Muscle of arm (tissue), 14 donors: ENCODE data around the gene NUDT11. TPM values are rescaled to one million over a fixed set of nuclear protein-coding genes. Genes with fewer than 3 reads are reported as not detected.
A peak's percentile ranks its signal among the peaks of the same experiment; 100 is the strongest.
"Not testable (repeated sequence)": the region's sequence is repeated elsewhere in the genome, so short reads cannot be mapped to it uniquely, and the experiment has no call there.

Experiments
- DNase-seq: peaks from one replicate; pipeline ENCODE4 v3.0.0-alpha.2; 2013
- long read RNA-seq, 11 donors: transcript quantifications; one replicate each; lab custom pipeline, GENCODE V29; 2026
- polyA plus RNA-seq, 12 donors: library from polyadenylated mRNA; unstranded; fragments of 120-200 nt; gene quantifications; one replicate each; pipeline ENCODE4 v1.2.1, GENCODE V29; 2013; ENCODE audit not compliant: insufficient read length in 12 of 12

The NUDT11 gene
- polyA plus RNA-seq: 10 to 100 TPM in 2 of 12 donors, 1 to 10 TPM in 9, not detected in 1; 3.0 to 10.6 (median 5.2) TPM
- long read RNA-seq, donor 1, transcript NUDT11-201 (2 exons, 2,385 nt): major isoform, 8 of 8 reads
- long read RNA-seq, donor 1, partial matches to known transcripts: 0 of 8 reads
- long read RNA-seq, donor 1, other reads (novel, unspliced or antisense): 0 of 8 reads
- long read RNA-seq, donor 2, partial matches to known transcripts: 0 of 2 reads
- long read RNA-seq, donor 2, other reads (novel, unspliced or antisense): 0 of 2 reads
- long read RNA-seq, donor 3, partial matches to known transcripts: 0 of 1 reads
- long read RNA-seq, donor 3, other reads (novel, unspliced or antisense): 0 of 1 reads
- long read RNA-seq, donor 4, partial matches to known transcripts: 0 of 1 reads
- long read RNA-seq, donor 4, other reads (novel, unspliced or antisense): 0 of 1 reads
- long read RNA-seq, donor 5, partial matches to known transcripts: 0 of 4 reads
- long read RNA-seq, donor 5, other reads (novel, unspliced or antisense): 0 of 4 reads
- long read RNA-seq, donor 6, partial matches to known transcripts: 0 of 4 reads
- long read RNA-seq, donor 6, other reads (novel, unspliced or antisense): 0 of 4 reads
- long read RNA-seq, donor 7, partial matches to known transcripts: 0 of 1 reads
- long read RNA-seq, donor 7, other reads (novel, unspliced or antisense): 0 of 1 reads
- long read RNA-seq, donor 8, partial matches to known transcripts: 0 of 4 reads
- long read RNA-seq, donor 8, other reads (novel, unspliced or antisense): 0 of 4 reads
- long read RNA-seq, donor 9, partial matches to known transcripts: 0 of 4 reads
- long read RNA-seq, donor 9, other reads (novel, unspliced or antisense): 0 of 4 reads
- long read RNA-seq, donor 10, transcript NUDT11-201 (2 exons, 2,385 nt): major isoform, 5 of 5 reads
- long read RNA-seq, donor 10, partial matches to known transcripts: 0 of 5 reads
- long read RNA-seq, donor 10, other reads (novel, unspliced or antisense): 0 of 5 reads
- long read RNA-seq, donor 11, partial matches to known transcripts: 0 of 4 reads
- long read RNA-seq, donor 11, other reads (novel, unspliced or antisense): 0 of 4 reads

GRCh38 chrX:51496501-51497291, at the start of gene NUDT11:
Gene NUDT11 (minus strand): TSS chrX:51496592. CDS start chrX:51496444, 148 bp downstream.
- DNase-seq: peak; percentile 63

GRCh38 chrX:51520393-51520792, 24.0 kb upstream of the NUDT11 start:
- DNase-seq: no peak

- DNase-seq: not testable (repeated sequence)
These were observed 22.7 kb upstream of the NUDT11 start for GRCh38 chrX:51519131-51519530.

- no peak for DNase-seq
These were observed 11.2 kb upstream of the NUDT11 start for GRCh38 chrX:51507551-51507950.

GRCh38 chrX:51495701-51496488, 497 bp downstream of the NUDT11 start:
- DNase-seq: not testable (repeated sequence)

GRCh38 chrX:51494409-51494808, 2.0 kb downstream of the NUDT11 start:
- no peak for DNase-seq

- no peak for DNase-seq
These were observed 8.5 kb downstream of the NUDT11 start for GRCh38 chrX:51487960-51488267.

- DNase-seq: no peak
These were observed 11.8 kb downstream of the NUDT11 start for GRCh38 chrX:51484616-51485015.

GRCh38 chrX:51482411-51482810, 14.0 kb downstream of the NUDT11 start:
- not testable (repeated sequence) for DNase-seq

- no peak for DNase-seq
These were observed 19.5 kb downstream of the NUDT11 start for GRCh38 chrX:51476930-51477329.

- no peak for DNase-seq
These were observed 33.1 kb downstream of the NUDT11 start for GRCh38 chrX:51463322-51463721.

- peak; percentile 35 for DNase-seq
These were observed 35.0 kb downstream of the NUDT11 start for GRCh38 chrX:51461053-51462044.

- DNase-seq: no peak
These were observed 37.3 kb downstream of the NUDT11 start for GRCh38 chrX:51459125-51459524.

GRCh38 chrX:51456814-51457213, 39.6 kb downstream of the NUDT11 start:
- DNase-seq: peak; percentile 13

- no peak for DNase-seq
These were observed 40.1 kb downstream of the NUDT11 start for GRCh38 chrX:51456246-51456645.

GRCh38 chrX:51440365-51440764, 56.0 kb downstream of the NUDT11 start:
- DNase-seq: no peak
